ENCODE results near the gene FICD. TPM values are rescaled to one million over a fixed set of nuclear protein-coding genes. Genes with fewer than 3 reads are reported as not detected.
A peak's percentile ranks its signal among the peaks of the same experiment; 100 is the strongest.

FICD gene
- polyA plus RNA-seq (2013, experiment 1 of 2) = 2.1 TPM
- 2.2 TPM for polyA plus RNA-seq (2013, experiment 2 of 2)

GRCh38 chr12:108514973-108515814 is at the start of gene FICD:
Gene FICD, plus strand, starts transcription at chr12:108515277. Its CDS starts 1,696 bp downstream, at chr12:108516973.
- Histone ChIP-seq H2BK5ac (ENCODE audit: low read length) (no peak within 1 kb of the TSS), H3K18ac (ENCODE audit: low read length) (no peak within 1 kb of the TSS), H4K5ac (ENCODE audit: low read length) (no peak within 1 kb of the TSS), H3K23ac (ENCODE audit: low read length) (no peak within 1 kb of the TSS), H3K4ac (ENCODE audit: low read depth, low read length) (peak within 1 kb of the TSS; percentile 27), H3K36me3 (ENCODE audit: control insufficient read depth, insufficient read depth, low read length) (peaks cover 6% of the 10 kb centered on the region), H3K4me2 (ENCODE audit: low read length) (peak within 1 kb of the TSS; percentile 72), H2BK15ac (replicated peaks; ENCODE audit: low read depth) (no peak within 1 kb of the TSS), H3K4me3 (ENCODE audit: low read length) (peak within 1 kb of the TSS; percentile 78), H3K79me1 (ENCODE audit: low read length) (peaks cover 5% of the 10 kb centered on the region), H3K79me2 (ENCODE audit: control insufficient read depth, insufficient read depth, low read length) (no peaks in the 10 kb centered on the region), H3K27ac (ENCODE audit: low read depth, low read length) (no peak within 1 kb of the TSS), H3K27me3 (ENCODE audit: insufficient read depth, low read length, poor library complexity) (no peaks in the 10 kb centered on the region), H3K56ac (ENCODE audit: low read length) (peak within 1 kb of the TSS; percentile 92), H3K9ac (ENCODE audit: low read length) (peak within 1 kb of the TSS; percentile 85), H4K8ac (ENCODE audit: low read depth, low read length) (no peak within 1 kb of the TSS), H3K4me1 (ENCODE audit: control insufficient read depth, low read depth, low read length) (no peaks in the 10 kb centered on the region), H2AK5ac (ENCODE audit: low read length) (no peak within 1 kb of the TSS), H2BK120ac (ENCODE audit: low read depth, low read length) (no peak within 1 kb of the TSS)
- no CpG with 5 or more reads among the region's 67 CpGs for WGBS (ENCODE audit: extremely low coverage, insufficient coverage, low lambda C conversion rate)
- DNase-seq = peak; percentile 99

- no peaks in the 10 kb centered on the region for H3K79me1 ChIP-seq (ENCODE audit: low read length)
- H2BK5ac ChIP-seq (ENCODE audit: low read length) = no peak overlapping the region
- H2BK15ac ChIP-seq (replicated peaks; ENCODE audit: low read depth) = no peak overlapping the region
- H2BK120ac ChIP-seq (ENCODE audit: low read depth, low read length) = no peak overlapping the region
- H3K79me2 ChIP-seq (ENCODE audit: control insufficient read depth, insufficient read depth, low read length) = no peaks in the 10 kb centered on the region
- H3K36me3 ChIP-seq (ENCODE audit: control insufficient read depth, insufficient read depth, low read length) = no peaks in the 10 kb centered on the region
- H3K4ac ChIP-seq (ENCODE audit: low read depth, low read length) = no peak overlapping the region
- H3K27ac ChIP-seq (ENCODE audit: low read depth, low read length) = no peak overlapping the region
- H3K56ac ChIP-seq (ENCODE audit: low read length) = no peak overlapping the region
- H3K9ac ChIP-seq (ENCODE audit: low read length) = no peak overlapping the region
- no peak overlapping the region for H3K23ac ChIP-seq (ENCODE audit: low read length)
- DNase-seq = no peak
- no peak overlapping the region for H4K5ac ChIP-seq (ENCODE audit: low read length)
- no peak overlapping the region for H4K8ac ChIP-seq (ENCODE audit: low read depth, low read length)
- no peak overlapping the region for H3K4me2 ChIP-seq (ENCODE audit: low read length)
- no peak overlapping the region for H3K18ac ChIP-seq (ENCODE audit: low read length)
- no CpG with 5 or more reads among the region's 3 CpGs for WGBS (ENCODE audit: extremely low coverage, insufficient coverage, low lambda C conversion rate)
- no peak overlapping the region for H3K4me3 ChIP-seq (ENCODE audit: low read length)
- H2AK5ac ChIP-seq (ENCODE audit: low read length) = no peak overlapping the region
- no peaks in the 10 kb centered on the region for H3K27me3 ChIP-seq (ENCODE audit: insufficient read depth, low read length, poor library complexity)
- H3K4me1 ChIP-seq (ENCODE audit: control insufficient read depth, low read depth, low read length) = no peaks in the 10 kb centered on the region
Measured at GRCh38 chr12:108465417-108465816, 49.7 kb upstream of the FICD start.

- H3K79me2 ChIP-seq (ENCODE audit: control insufficient read depth, insufficient read depth, low read length) = no peaks in the 10 kb centered on the region
- peak; percentile 66 for DNase-seq
- no peaks in the 10 kb centered on the region for H3K4me1 ChIP-seq (ENCODE audit: control insufficient read depth, low read depth, low read length)
- H3K36me3 ChIP-seq (ENCODE audit: control insufficient read depth, insufficient read depth, low read length) = no peaks in the 10 kb centered on the region
- H2BK5ac ChIP-seq (ENCODE audit: low read length) = no peak overlapping the region
- no peak overlapping the region for H3K56ac ChIP-seq (ENCODE audit: low read length)
- no peak overlapping the region for H4K5ac ChIP-seq (ENCODE audit: low read length)
- no CpG with 5 or more reads among the region's 6 CpGs for WGBS (ENCODE audit: extremely low coverage, insufficient coverage, low lambda C conversion rate)
- no peak overlapping the region for H3K27ac ChIP-seq (ENCODE audit: low read depth, low read length)
- no peaks in the 10 kb centered on the region for H3K27me3 ChIP-seq (ENCODE audit: insufficient read depth, low read length, poor library complexity)
- H2BK15ac ChIP-seq (replicated peaks; ENCODE audit: low read depth) = no peak overlapping the region
- no peak overlapping the region for H2AK5ac ChIP-seq (ENCODE audit: low read length)
- H4K8ac ChIP-seq (ENCODE audit: low read depth, low read length) = no peak overlapping the region
- no peak overlapping the region for H3K23ac ChIP-seq (ENCODE audit: low read length)
- no peak overlapping the region for H3K4me3 ChIP-seq (ENCODE audit: low read length)
- no peak overlapping the region for H3K18ac ChIP-seq (ENCODE audit: low read length)
- H3K9ac ChIP-seq (ENCODE audit: low read length) = no peak overlapping the region
- H3K4me2 ChIP-seq (ENCODE audit: low read length) = no peak overlapping the region
- no peak overlapping the region for H3K4ac ChIP-seq (ENCODE audit: low read depth, low read length)
- no peaks in the 10 kb centered on the region for H3K79me1 ChIP-seq (ENCODE audit: low read length)
- H2BK120ac ChIP-seq (ENCODE audit: low read depth, low read length) = no peak overlapping the region
Measured at GRCh38 chr12:108468196-108468968, 46.7 kb upstream of the FICD start.

- H3K79me1 ChIP-seq (ENCODE audit: low read length) = no peaks in the 10 kb centered on the region
- no peak overlapping the region for H3K9ac ChIP-seq (ENCODE audit: low read length)
- H3K27ac ChIP-seq (ENCODE audit: low read depth, low read length) = no peak overlapping the region
- no peaks in the 10 kb centered on the region for H3K36me3 ChIP-seq (ENCODE audit: control insufficient read depth, insufficient read depth, low read length)
- H3K23ac ChIP-seq (ENCODE audit: low read length) = no peak overlapping the region
- H3K27me3 ChIP-seq (ENCODE audit: insufficient read depth, low read length, poor library complexity) = no peaks in the 10 kb centered on the region
- H3K79me2 ChIP-seq (ENCODE audit: control insufficient read depth, insufficient read depth, low read length) = no peaks in the 10 kb centered on the region
- no peak overlapping the region for H3K18ac ChIP-seq (ENCODE audit: low read length)
- no peak overlapping the region for H2BK120ac ChIP-seq (ENCODE audit: low read depth, low read length)
- no peaks in the 10 kb centered on the region for H3K4me1 ChIP-seq (ENCODE audit: control insufficient read depth, low read depth, low read length)
- no peak overlapping the region for H3K4me3 ChIP-seq (ENCODE audit: low read length)
- H3K4me2 ChIP-seq (ENCODE audit: low read length) = no peak overlapping the region
- WGBS (ENCODE audit: extremely low coverage, insufficient coverage, low lambda C conversion rate) = no CpG with 5 or more reads among the region's 5 CpGs
- DNase-seq = no peak
- no peak overlapping the region for H3K56ac ChIP-seq (ENCODE audit: low read length)
- no peak overlapping the region for H3K4ac ChIP-seq (ENCODE audit: low read depth, low read length)
- no peak overlapping the region for H2AK5ac ChIP-seq (ENCODE audit: low read length)
- no peak overlapping the region for H2BK15ac ChIP-seq (replicated peaks; ENCODE audit: low read depth)
- no peak overlapping the region for H2BK5ac ChIP-seq (ENCODE audit: low read length)
- no peak overlapping the region for H4K8ac ChIP-seq (ENCODE audit: low read depth, low read length)
- H4K5ac ChIP-seq (ENCODE audit: low read length) = no peak overlapping the region
Measured at GRCh38 chr12:108473400-108474055, 41.5 kb upstream of the FICD start.

GRCh38 chr12:108475396-108475795 is 39.7 kb upstream of the FICD start:
- H3K79me1 ChIP-seq (ENCODE audit: low read length) = no peaks in the 10 kb centered on the region
- no peaks in the 10 kb centered on the region for H3K36me3 ChIP-seq (ENCODE audit: control insufficient read depth, insufficient read depth, low read length)
- H4K5ac ChIP-seq (ENCODE audit: low read length) = no peak overlapping the region
- no peak for DNase-seq
- no peak overlapping the region for H3K4me2 ChIP-seq (ENCODE audit: low read length)
- H3K79me2 ChIP-seq (ENCODE audit: control insufficient read depth, insufficient read depth, low read length) = no peaks in the 10 kb centered on the region
- no peak overlapping the region for H2BK15ac ChIP-seq (replicated peaks; ENCODE audit: low read depth)
- H3K4me3 ChIP-seq (ENCODE audit: low read length) = no peak overlapping the region
- H3K27me3 ChIP-seq (ENCODE audit: insufficient read depth, low read length, poor library complexity) = no peaks in the 10 kb centered on the region
- no peak overlapping the region for H3K23ac ChIP-seq (ENCODE audit: low read length)
- no peak overlapping the region for H3K27ac ChIP-seq (ENCODE audit: low read depth, low read length)
- no peak overlapping the region for H3K56ac ChIP-seq (ENCODE audit: low read length)
- H3K4ac ChIP-seq (ENCODE audit: low read depth, low read length) = no peak overlapping the region
- no peak overlapping the region for H3K9ac ChIP-seq (ENCODE audit: low read length)
- WGBS (ENCODE audit: extremely low coverage, insufficient coverage, low lambda C conversion rate) = no CpG with 5 or more reads among the region's 2 CpGs
- no peak overlapping the region for H2BK120ac ChIP-seq (ENCODE audit: low read depth, low read length)
- H3K18ac ChIP-seq (ENCODE audit: low read length) = no peak overlapping the region
- no peak overlapping the region for H2AK5ac ChIP-seq (ENCODE audit: low read length)
- no peak overlapping the region for H4K8ac ChIP-seq (ENCODE audit: low read depth, low read length)
- no peak overlapping the region for H2BK5ac ChIP-seq (ENCODE audit: low read length)
- H3K4me1 ChIP-seq (ENCODE audit: control insufficient read depth, low read depth, low read length) = no peaks in the 10 kb centered on the region

Data from mesendoderm (in vitro differentiated cells).